Measurements from ENCODE around the gene GPR35. TPM values are rescaled to one million over a fixed set of nuclear protein-coding genes. Genes with fewer than 3 reads are reported as not detected.

The GPR35 gene
- total RNA-seq, 1 donor from 2014 or later = 1.5 TPM

- no peak for DNase-seq (ENCODE audit: low spot score)
These were observed 38.1 kb upstream of the GPR35 start for GRCh38 chr2:240586919-240587800.

GRCh38 chr2:240588006-240588655 is 37.1 kb upstream of the GPR35 start:
- intact Hi-C loops (cut with DNase I) = loop anchor here (5.0 to 10.0 kb wide), 2 partner anchors 559 to 563 kb away; partner anchors contain the start of genes NDUFA10 and PASK
- DNase-seq (ENCODE audit: low spot score) = peak; percentile 76

More at GRCh38 chr2:240586919-240587800, 38.1 kb upstream of the GPR35 start:
- intact Hi-C loops (cut with DNase I) = loop anchor here (1.0 to 10.0 kb wide), 4 partner anchors 20 to 562 kb away; partner anchors contain the start of genes NDUFA10 and PASK

- intact Hi-C loops (cut with DNase I) = loop anchor here (5.0 to 10.0 kb wide), 2 partner anchors 559 to 564 kb away; partner anchors contain the start of genes NDUFA10 and PASK
- no peak for DNase-seq (ENCODE audit: low spot score)
These were observed 36.6 kb upstream of the GPR35 start for GRCh38 chr2:240588669-240589068.

GRCh38 chr2:240589375-240589774 is 35.9 kb upstream of the GPR35 start:
- intact Hi-C loops (cut with DNase I) = loop anchor here (5.0 to 10.0 kb wide), 2 partner anchors 558 to 565 kb away; partner anchors contain the start of genes NDUFA10 and PASK

GRCh38 chr2:240589850-240590525 is 35.3 kb upstream of the GPR35 start:
- intact Hi-C loops (cut with DNase I) = loop anchor here (5.0 to 10.0 kb wide), 2 partner anchors 557 to 565 kb away; partner anchors contain the start of genes NDUFA10 and PASK

More at GRCh38 chr2:240589375-240589774, 35.9 kb upstream of the GPR35 start:
- DNase-seq (ENCODE audit: low spot score) = peak; percentile 58

GRCh38 chr2:240590681-240591111 is 34.6 kb upstream of the GPR35 start:
- peak; percentile 67 for DNase-seq (ENCODE audit: low spot score)
- intact Hi-C loops (cut with DNase I) = no loop called here

More at GRCh38 chr2:240589850-240590525, 35.3 kb upstream of the GPR35 start:
- DNase-seq (ENCODE audit: low spot score) = peak; percentile 35

GRCh38 chr2:240591226-240591625 is 34.1 kb upstream of the GPR35 start:
- intact Hi-C loops (cut with DNase I) = no loop called here
- no peak for DNase-seq (ENCODE audit: low spot score)

GRCh38 chr2:240591784-240592183 is 33.5 kb upstream of the GPR35 start:
- intact Hi-C loops (cut with DNase I) = no loop called here

GRCh38 chr2:240593026-240593702 is 32.1 kb upstream of the GPR35 start:
- DNase-seq (ENCODE audit: low spot score) = peak; percentile 59
- intact Hi-C loops (cut with DNase I) = no loop called here

More at GRCh38 chr2:240591784-240592183, 33.5 kb upstream of the GPR35 start:
- DNase-seq (ENCODE audit: low spot score) = peak; percentile 60

- peak; percentile 78 for DNase-seq (ENCODE audit: low spot score)
- intact Hi-C loops (cut with DNase I) = no loop called here
These were observed 31.4 kb upstream of the GPR35 start for GRCh38 chr2:240593703-240594451.

GRCh38 chr2:240594511-240595380 is 30.5 kb upstream of the GPR35 start:
- intact Hi-C loops (cut with DNase I) = no loop called here
- peak; percentile 75 for DNase-seq (ENCODE audit: low spot score)

- DNase-seq (ENCODE audit: low spot score) = peak; percentile 71
These were observed 29.8 kb upstream of the GPR35 start for GRCh38 chr2:240595381-240596079.

GRCh38 chr2:240596080-240596460 is 29.2 kb upstream of the GPR35 start:
- peak; percentile 71 for DNase-seq (ENCODE audit: low spot score)
- intact Hi-C loops (cut with DNase I) = no loop called here

More at GRCh38 chr2:240595381-240596079, 29.8 kb upstream of the GPR35 start:
- intact Hi-C loops (cut with DNase I) = no loop called here

- peak; percentile 89 for DNase-seq (ENCODE audit: low spot score)
- intact Hi-C loops (cut with DNase I) = no loop called here
These were observed 28.8 kb upstream of the GPR35 start for GRCh38 chr2:240596491-240596931.

- peak; percentile 65 for DNase-seq (ENCODE audit: low spot score)
These were observed 28.2 kb upstream of the GPR35 start for GRCh38 chr2:240597054-240597418.

GRCh38 chr2:240597419-240598181 is 27.7 kb upstream of the GPR35 start:
- DNase-seq (ENCODE audit: low spot score) = peak; percentile 71
- intact Hi-C loops (cut with DNase I) = no loop called here

More at GRCh38 chr2:240597054-240597418, 28.2 kb upstream of the GPR35 start:
- intact Hi-C loops (cut with DNase I) = no loop called here

Measured in cardiac septum (tissue), 1 donor.